Esophagus squamous epithelium (tissue), 5 donors: Measurements from ENCODE around the gene QDPR. TPM values are rescaled to one million over a fixed set of nuclear protein-coding genes. Genes with fewer than 3 reads are reported as not detected.
"Not testable (repeated sequence)": the region's sequence is repeated elsewhere in the genome, so short reads cannot be mapped to it uniquely, and the experiment has no call there.

ENCODE experiments used
- DNase-seq: peaks from one replicate; lab custom pipeline; 2025; lab: John Stamatoyannopoulos, UW
- H3K27ac ChIP-seq, 4 donors: fragments of 200-600 bp; sonication (generic); one replicate each; pipeline ENCODE4 v1.5.1; 2016 to 2019; ENCODE audit warnings: mild to moderate bottlenecking in 1 of 4
- H3K27me3 ChIP-seq, 4 donors: fragments of 200-600 bp; sonication (generic); 1 replicate in 3 of 4; 2 replicates in 1 of 4; pipeline versions ENCODE4 v1.5.1 to v1.6.0; 2017 to 2021; ENCODE audit warnings: antibody characterized with exemption in 1 of 4
- H3K36me3 ChIP-seq, 3 donors: fragments of 200-600 bp; sonication (generic); one replicate each; pipeline ENCODE4 v1.5.1; 2016 to 2019
- H3K4me1 ChIP-seq, 3 donors: fragments of 200-600 bp; sonication (generic); one replicate each; pipeline ENCODE4 v1.5.1; 2017 to 2019
- H3K4me3 ChIP-seq, 4 donors: fragments of 200-600 bp; sonication (generic); 1 replicate in 3 of 4; 2 replicates in 1 of 4; pipeline ENCODE4 v1.5.1; 2016 to 2019; ENCODE audit warnings: mild to moderate bottlenecking in 2 of 4, moderate library complexity in 1 of 4
- H3K9me3 ChIP-seq, 3 donors: fragments of 200-600 bp; sonication (generic); one replicate each; pipeline ENCODE4 v1.5.1; 2016 to 2019
- CTCF ChIP-seq, 6 experiments: fragments of 450-650 bp in 4 of 6; fragments of 200-600 bp in 2 of 6; sonication (generic) in 2 of 6; IDR thresholded peaks; one replicate each; pipeline ENCODE4 v1.5.1; 2016 to 2019; ENCODE audit warnings: antibody characterized with exemption in 6 of 6, mild to moderate bottlenecking in 4 of 6, moderate library complexity in 4 of 6
- POLR2A ChIP-seq, 4 donors: fragments of 450-650 bp; IDR thresholded peaks; one replicate each; pipeline ENCODE4 v1.6.1; 2017; ENCODE audit warnings: antibody characterized with exemption in 4 of 4, mild to moderate bottlenecking in 4 of 4, moderate library complexity in 3 of 4
- WGBS, 2 donors: methylation state at CpG; one replicate each; pipeline ENCODE4 v1.1.5; 2018; 5-methylcytosine and 5-hydroxymethylcytosine counted together
- intact Hi-C: fragments of 100-400 bp; cut with DNase I; formaldehyde crosslinking; loops from one replicate; pipeline ENCODE4 v1.15.0; 2022
- total RNA-seq, 4 donors: library from RNA; depleted of rRNA; stranded (reverse); fragments of >200 nt; gene quantifications; one replicate each; pipeline ENCODE4 v1.1.0, GENCODE V29; 2016
- donor health status: DM: yes; HTN: yes; CAD: no.

The QDPR gene
- total RNA-seq, 4 donors from 2014 or later = 5.5 to 9.4 (median 8.5) TPM

- TF ChIP-seq CTCF (IDR thresholded peaks at IDR 0.05) = no peak
- TF ChIP-seq POLR2A (IDR thresholded peaks at IDR 0.05) = no peak
Measured at GRCh38 chr4:17450269-17450804, 61.6 kb downstream of the QDPR start.

DNA sequence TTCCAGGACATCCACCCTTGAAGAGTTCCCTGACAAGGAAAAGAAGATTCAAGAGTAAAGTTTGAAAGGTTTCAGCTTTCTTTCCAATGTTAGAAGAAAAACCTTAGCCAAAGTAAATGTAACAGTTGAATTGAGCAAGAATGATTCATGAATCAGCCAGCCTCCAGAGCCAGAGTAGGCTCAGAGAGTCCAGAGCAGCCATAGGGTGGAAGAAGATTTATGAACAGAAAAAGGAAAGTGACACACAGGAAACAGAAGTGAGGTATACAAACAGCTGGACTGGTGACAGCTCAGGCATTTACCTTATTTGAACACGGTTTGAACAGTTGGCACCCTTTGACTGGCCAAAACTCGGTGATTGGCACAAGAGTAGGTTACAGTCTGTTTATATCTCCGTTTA is 63.2 kb downstream of the QDPR start:
- WGBS, 2 donors = 13 to 45% methylated on average over 3 of the region's 3 CpGs
- Histone ChIP-seq H3K9me3 (no peaks in the 10 kb centered on the region), H3K27ac (no peak overlapping the region), H3K36me3 (no peaks in the 10 kb centered on the region), H3K4me3 (no peak overlapping the region), H3K4me1 (peaks cover 0 to 24% (median 4%) of the 10 kb centered on the region in 3 donors), H3K27me3 (no peaks in the 10 kb centered on the region)
- intact Hi-C loops = loop anchor here (10.0 kb wide), 1 partner anchor 94 kb away; no protein-coding TSS in a partner anchor
- TF ChIP-seq CTCF (IDR thresholded peaks at IDR 0.05) (no peak), POLR2A (IDR thresholded peaks at IDR 0.05) (no peak)
- DNase-seq = no peak

More at GRCh38 chr4:17450269-17450804, 61.6 kb downstream of the QDPR start:
- WGBS, 2 donors = 23 to 30% methylated on average over 1 of the region's 1 CpG
- DNase-seq = no peak
- intact Hi-C loops = no loop called here
- no peaks in the 10 kb centered on the region for H3K36me3 ChIP-seq
- no peaks in the 10 kb centered on the region for H3K27me3 ChIP-seq
- H3K9me3 ChIP-seq = peaks cover 0 to 2% (median 0%) of the 10 kb centered on the region in 3 donors
- H3K4me3 ChIP-seq = no peak overlapping the region
- H3K4me1 ChIP-seq = peaks cover 0 to 24% (median 4%) of the 10 kb centered on the region in 3 donors
- H3K27ac ChIP-seq = no peak overlapping the region

GRCh38 chr4:17447675-17448298 is 64.1 kb downstream of the QDPR start:
- Histone ChIP-seq H3K9me3 (no peaks in the 10 kb centered on the region), H3K4me3 (no peak overlapping the region), H3K36me3 (no peaks in the 10 kb centered on the region), H3K4me1 (peaks cover 0 to 24% (median 4%) of the 10 kb centered on the region in 3 donors), H3K27ac (no peak overlapping the region), H3K27me3 (no peaks in the 10 kb centered on the region)
- intact Hi-C loops = loop anchor here (10.0 kb wide), 1 partner anchor 93 kb away; no protein-coding TSS in a partner anchor
- DNase-seq = no peak
- TF ChIP-seq CTCF (IDR thresholded peaks at IDR 0.05) (peak in 5 of 6 experiments; percentile 46 to 77 (median 64)), POLR2A (IDR thresholded peaks at IDR 0.05) (no peak)

- H3K4me1 ChIP-seq = peaks cover 0 to 24% (median 4%) of the 10 kb centered on the region in 3 donors
- no peak overlapping the region for H3K4me3 ChIP-seq
- TF ChIP-seq POLR2A (IDR thresholded peaks at IDR 0.05) = no peak
- no peak for TF ChIP-seq CTCF (IDR thresholded peaks at IDR 0.05)
- H3K9me3 ChIP-seq = no peaks in the 10 kb centered on the region
- H3K27ac ChIP-seq = no peak overlapping the region
- intact Hi-C loops = loop anchor here (10.0 kb wide), 1 partner anchor 92 kb away; no protein-coding TSS in a partner anchor
- DNase-seq = no peak
- H3K27me3 ChIP-seq = no peaks in the 10 kb centered on the region
- 39 to 48% methylated on average over 5 of the region's 5 CpGs for WGBS, 2 donors
- no peaks in the 10 kb centered on the region for H3K36me3 ChIP-seq
Measured at GRCh38 chr4:17447056-17447455, 64.8 kb downstream of the QDPR start.

DNA sequence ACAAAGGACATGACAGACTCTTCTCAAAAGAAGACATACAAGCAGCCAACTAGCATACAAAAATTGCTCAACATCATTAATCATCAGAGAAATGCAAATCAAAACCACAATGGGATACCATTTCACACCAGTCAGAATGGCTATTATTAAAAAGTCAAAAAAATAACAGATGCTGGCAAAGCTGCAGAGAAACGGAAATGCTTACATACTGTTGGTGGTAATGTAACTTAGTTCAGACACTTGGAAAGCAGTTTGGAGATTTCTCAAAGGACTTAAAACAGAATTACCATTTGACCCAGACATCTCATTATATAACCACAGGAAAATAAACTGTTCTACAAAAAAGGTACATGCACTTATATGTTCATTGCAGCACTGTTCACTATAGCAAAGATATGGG is 69.4 kb downstream of the QDPR start:
- not testable (repeated sequence) for DNase-seq, H3K9me3 ChIP-seq, H3K27me3 ChIP-seq, H3K4me3 ChIP-seq, H3K4me1 ChIP-seq, H3K36me3 ChIP-seq, H3K27ac ChIP-seq
- intact Hi-C loops = loop anchor here (10.0 kb wide), 1 partner anchor 88 kb away; no protein-coding TSS in a partner anchor
- 21 to 33% methylated on average over 1 of the region's 1 CpG for WGBS, 2 donors
